22Rv1 (cell line): ENCODE results near the gene SESTD1.
A peak's percentile ranks its signal among the peaks of the same experiment; 100 is the strongest.

Experiments used
- H3K27ac ChIP-seq: fragments of 450-650 bp; 2 replicates; pipeline ENCODE4 v1.5.1; 2017
- ZFX ChIP-seq: fragments of 450-650 bp; IDR thresholded peaks from 2 replicates; pipeline ENCODE4 v1.6.1; 2017; ENCODE audit warnings: antibody characterized with exemption, borderline replicate concordance
- TF ChIP-seq, protein P1 (sequence below): fragments of 450-650 bp; IDR thresholded peaks from 2 replicates; pipeline ENCODE4 v1.5.1; 2017; ENCODE audit warnings: mild to moderate bottlenecking

Gene SESTD1

DNA sequence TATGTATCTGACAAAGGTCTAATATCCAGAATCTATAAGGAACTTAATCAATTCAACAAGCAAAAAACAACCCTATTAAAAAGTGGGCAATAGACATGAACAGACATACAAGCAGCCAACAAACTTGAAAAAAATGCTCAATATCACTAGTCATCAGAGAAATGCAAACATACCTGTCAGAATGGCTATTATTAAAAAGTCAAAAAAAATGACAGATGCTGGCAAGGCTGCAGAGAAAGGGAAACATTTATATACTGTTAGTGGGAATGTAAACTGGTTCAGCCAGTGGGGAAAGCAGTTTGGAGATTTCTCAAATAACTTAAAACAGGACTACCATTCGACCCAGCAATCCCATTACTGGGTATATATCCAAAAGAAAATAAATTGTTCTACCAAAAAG lies 21.6 kb downstream of the SESTD1 start:
- no peak for TF ChIP-seq ZFX
- TF ChIP-seq, protein P1, sequence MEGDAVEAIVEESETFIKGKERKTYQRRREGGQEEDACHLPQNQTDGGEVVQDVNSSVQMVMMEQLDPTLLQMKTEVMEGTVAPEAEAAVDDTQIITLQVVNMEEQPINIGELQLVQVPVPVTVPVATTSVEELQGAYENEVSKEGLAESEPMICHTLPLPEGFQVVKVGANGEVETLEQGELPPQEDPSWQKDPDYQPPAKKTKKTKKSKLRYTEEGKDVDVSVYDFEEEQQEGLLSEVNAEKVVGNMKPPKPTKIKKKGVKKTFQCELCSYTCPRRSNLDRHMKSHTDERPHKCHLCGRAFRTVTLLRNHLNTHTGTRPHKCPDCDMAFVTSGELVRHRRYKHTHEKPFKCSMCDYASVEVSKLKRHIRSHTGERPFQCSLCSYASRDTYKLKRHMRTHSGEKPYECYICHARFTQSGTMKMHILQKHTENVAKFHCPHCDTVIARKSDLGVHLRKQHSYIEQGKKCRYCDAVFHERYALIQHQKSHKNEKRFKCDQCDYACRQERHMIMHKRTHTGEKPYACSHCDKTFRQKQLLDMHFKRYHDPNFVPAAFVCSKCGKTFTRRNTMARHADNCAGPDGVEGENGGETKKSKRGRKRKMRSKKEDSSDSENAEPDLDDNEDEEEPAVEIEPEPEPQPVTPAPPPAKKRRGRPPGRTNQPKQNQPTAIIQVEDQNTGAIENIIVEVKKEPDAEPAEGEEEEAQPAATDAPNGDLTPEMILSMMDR = no peak

DNA sequence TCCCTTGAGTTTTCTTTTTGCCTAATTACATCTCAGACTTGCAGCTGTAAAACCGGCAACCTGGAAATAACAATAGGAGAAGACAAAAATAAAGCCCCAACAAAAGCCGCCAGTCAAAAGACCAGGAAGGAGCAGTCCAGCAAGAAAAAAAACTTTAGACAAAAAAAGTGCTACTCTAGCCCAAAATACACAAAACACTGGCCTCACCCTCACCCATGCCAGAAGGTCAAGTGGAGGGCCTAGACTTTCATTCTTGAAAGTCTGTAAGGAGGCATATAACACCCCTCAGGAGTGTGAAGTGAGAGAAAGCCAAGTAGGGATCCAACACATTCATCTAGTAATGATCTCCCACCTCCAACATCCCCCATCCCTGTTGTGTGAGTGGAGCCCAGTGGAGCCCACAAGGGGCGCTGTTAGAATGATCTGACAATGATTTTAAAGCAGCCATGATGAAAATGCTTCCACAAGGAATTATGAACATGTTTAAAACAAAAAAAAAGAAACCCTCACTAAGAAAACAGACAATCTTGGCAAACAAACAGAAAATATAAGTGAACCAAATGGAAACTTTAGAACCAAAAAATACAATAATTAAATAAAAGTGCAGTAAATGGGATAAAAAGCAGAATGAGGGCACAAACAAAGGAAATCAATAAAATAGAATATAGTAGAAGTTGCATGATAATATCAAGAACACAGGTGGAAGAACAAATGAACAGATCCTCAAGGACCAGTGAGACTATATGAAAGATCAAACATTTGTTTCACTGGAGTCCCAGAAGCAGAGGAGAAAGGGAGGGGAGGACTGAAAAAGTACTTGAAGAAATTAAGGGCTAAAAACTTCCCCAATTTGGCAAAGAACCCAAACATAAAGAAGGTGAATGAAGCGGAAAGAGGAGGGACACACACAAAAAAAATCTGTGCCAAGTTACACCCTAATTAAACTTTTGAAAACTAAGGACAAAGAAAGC lies 23.9 kb downstream of the SESTD1 start:
- TF ChIP-seq, protein P1 = 0 out of 2 replicates have a peak, but pooled peaks have one; percentile 22
- no peak for TF ChIP-seq ZFX
- H3K27ac ChIP-seq = no peak overlapping the region

More for the DNA sequence above, 21.6 kb downstream of the SESTD1 start:
- no peak overlapping the region for H3K27ac ChIP-seq

DNA sequence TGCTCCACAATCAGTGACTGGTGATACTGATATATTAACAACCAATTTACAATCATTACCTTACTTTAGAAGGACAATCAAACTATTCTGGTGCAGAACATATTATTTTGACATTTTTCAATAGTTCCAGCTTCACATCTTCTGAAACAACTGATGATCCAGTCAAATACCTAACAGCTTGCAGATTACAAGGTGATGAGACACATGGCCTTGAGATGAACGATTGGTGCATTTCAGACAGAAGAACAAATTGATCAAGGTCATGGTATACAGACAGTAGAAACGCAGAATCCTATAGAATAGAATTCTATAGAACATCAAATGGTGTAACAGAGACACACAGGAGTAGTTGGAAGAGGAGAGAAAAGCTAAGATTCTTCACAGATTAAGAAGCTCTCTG lies 24.8 kb downstream of the SESTD1 start:
- H3K27ac ChIP-seq = no peak overlapping the region
- no peak for TF ChIP-seq ZFX
- TF ChIP-seq, protein P1 = no peak

DNA sequence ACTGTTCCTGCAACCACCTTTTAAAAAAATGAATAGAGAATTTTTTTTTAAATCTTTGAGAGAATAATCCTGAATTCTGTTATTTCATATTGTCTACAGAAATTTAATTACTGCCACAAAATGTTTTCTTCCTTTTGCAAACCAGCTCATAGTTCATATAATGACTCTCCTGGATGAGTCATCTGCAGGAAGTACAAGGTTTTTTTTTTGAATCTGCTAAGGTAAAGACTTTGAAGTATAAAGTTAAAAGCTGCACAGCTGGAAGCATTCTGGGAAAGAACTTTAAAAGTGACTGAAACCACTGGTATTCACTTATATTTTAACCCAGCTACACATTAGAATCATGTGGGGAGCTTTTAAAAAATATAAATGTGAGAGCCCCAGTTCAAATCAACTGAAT lies 25.4 kb downstream of the SESTD1 start:
- no peak overlapping the region for H3K27ac ChIP-seq

DNA sequence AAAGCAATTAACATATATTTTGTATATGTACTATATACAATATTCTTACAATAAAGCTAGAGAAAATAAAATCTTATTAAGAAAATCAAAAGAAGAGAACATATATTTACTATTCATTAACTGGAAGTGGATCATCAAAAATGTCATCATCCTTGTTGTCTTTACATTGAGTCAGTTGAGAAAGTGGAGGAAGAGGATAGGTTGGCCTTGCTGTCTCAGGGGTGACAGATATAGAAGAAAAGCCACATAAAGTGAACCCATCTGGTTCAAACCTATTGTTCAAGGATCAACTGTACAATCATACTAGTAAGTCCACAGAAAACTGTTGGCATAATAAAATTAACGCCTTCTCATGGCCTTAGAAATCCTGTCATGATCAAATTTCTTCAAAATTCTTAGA lies 26.6 kb downstream of the SESTD1 start:
- no peak for TF ChIP-seq ZFX
- TF ChIP-seq, protein P1 = no peak
- no peak overlapping the region for H3K27ac ChIP-seq

More for the DNA sequence above, 25.4 kb downstream of the SESTD1 start:
- TF ChIP-seq, protein P1 = no peak
- TF ChIP-seq ZFX = no peak

DNA sequence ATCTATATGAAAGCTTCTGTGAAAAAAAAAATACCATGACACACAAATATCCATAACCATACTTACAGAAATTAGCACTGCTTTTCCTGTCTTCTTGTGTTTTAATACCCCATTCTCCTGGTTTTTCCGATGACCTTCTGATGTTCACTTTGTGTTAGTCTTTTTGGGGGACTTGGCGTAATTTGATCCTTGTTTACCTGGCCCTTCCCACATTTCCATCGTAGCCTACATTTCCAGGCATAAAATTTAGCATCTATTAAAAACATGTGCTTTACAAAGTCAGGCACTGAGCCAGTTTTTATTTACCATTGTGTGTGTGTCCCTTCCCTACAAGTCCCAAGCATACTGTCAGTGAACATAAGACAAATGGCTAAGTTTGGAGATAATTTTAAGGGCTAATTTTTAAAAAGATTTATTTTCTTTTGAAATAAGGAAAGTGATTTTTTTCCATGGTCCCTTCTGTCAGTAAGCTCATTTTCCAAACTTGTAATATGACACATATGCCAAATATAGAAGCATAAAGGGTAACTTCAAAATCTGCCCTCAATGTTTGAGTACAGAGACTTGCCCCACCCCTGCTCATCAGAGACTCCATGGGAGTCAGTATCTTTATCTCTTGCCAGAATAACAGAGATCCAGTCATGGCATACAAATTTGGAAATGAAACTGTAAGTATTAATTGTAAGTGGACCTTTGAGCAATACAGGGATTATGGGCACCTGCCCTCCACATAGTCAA lies 27.3 kb downstream of the SESTD1 start:
- no peak overlapping the region for H3K27ac ChIP-seq
- TF ChIP-seq, protein P1 = no peak
- no peak for TF ChIP-seq ZFX
